GM23338 (cell line): ENCODE results near the gene ARHGEF11. TPM values are rescaled to one million over a fixed set of nuclear protein-coding genes. Genes with fewer than 3 reads are reported as not detected.
A peak's percentile ranks its signal among the peaks of the same experiment; 100 is the strongest.

Source experiments
- ATAC-seq: fragments of 200-7000 bp; cut with Tn5 transposase; 3 replicates; pipeline ENCODE4 v1.9.1; 2020
- DNase-seq: peaks from one replicate; pipeline ENCODE4 v3.0.0-alpha.2; 2015; ENCODE audit warnings: low spot score
- H2AFZ ChIP-seq: fragments of 200-600 bp; sonication (generic); 2 replicates; pipeline ENCODE4 v1.8.0; 2016; ENCODE audit warnings: antibody characterized with exemption, mild to moderate bottlenecking, moderate library complexity
- H3F3A ChIP-seq: fragments of 200-600 bp; sonication (generic); replicated peaks from 2 replicates; pipeline ENCODE4 v1.8.0; 2017; ENCODE audit warnings: antibody characterized with exemption, mixed run types, low read depth
- H3K27ac ChIP-seq: fragments of 200-600 bp; sonication (generic); 2 replicates; pipeline ENCODE4 v1.6.1; 2016; ENCODE audit warnings: low read depth
- H3K27me3 ChIP-seq: fragments of 200-600 bp; sonication (generic); 2 replicates; pipeline ENCODE4 v1.8.0; 2016; ENCODE audit warnings: mild to moderate bottlenecking, mixed run types, moderate library complexity; ENCODE audit not compliant: insufficient read depth
- H3K36me3 ChIP-seq: fragments of 200-600 bp; sonication (generic); 2 replicates; pipeline ENCODE4 v1.8.0; 2016; ENCODE audit warnings: mild to moderate bottlenecking; ENCODE audit not compliant: insufficient read depth
- H3K4me1 ChIP-seq: fragments of 200-600 bp; sonication (generic); 2 replicates; pipeline ENCODE4 v1.8.0; 2016; ENCODE audit warnings: mild to moderate bottlenecking, moderate library complexity; ENCODE audit not compliant: insufficient read depth
- H3K4me2 ChIP-seq: fragments of 200-600 bp; sonication (generic); 2 replicates; pipeline ENCODE4 v1.7.1; 2017; ENCODE audit warnings: mixed run types
- H3K4me3 ChIP-seq: fragments of 200-600 bp; sonication (generic); 2 replicates; pipeline ENCODE4 v1.6.1; 2016; ENCODE audit warnings: mixed run types
- H3K79me2 ChIP-seq: fragments of 200-600 bp; sonication (generic); replicated peaks from 2 replicates; pipeline ENCODE4 v1.8.0; 2017; ENCODE audit warnings: mild to moderate bottlenecking; ENCODE audit not compliant: insufficient read depth
- H3K9me2 ChIP-seq: fragments of 200-600 bp; sonication (generic); 2 replicates; pipeline ENCODE4 v1.8.0; 2017; ENCODE audit not compliant: insufficient read depth
- H4K20me1 ChIP-seq: fragments of 200-600 bp; sonication (generic); replicated peaks from 2 replicates; pipeline ENCODE4 v1.8.0; 2017; ENCODE audit warnings: mild to moderate bottlenecking; ENCODE audit not compliant: insufficient read depth
- H3K27ac Mint-ChIP-seq: 2 replicates; pipeline ENCODE4 v1.8.0; 2020; ENCODE audit warnings: inconsistent platforms, mild to moderate bottlenecking, moderate library complexity, mixed read lengths
- H3K27me3 Mint-ChIP-seq: 3 replicates; pipeline ENCODE4 v1.8.0; 2022; ENCODE audit warnings: low read depth, mild to moderate bottlenecking, moderate library complexity, mixed read lengths, inconsistent platforms; ENCODE audit not compliant: insufficient read depth, poor library complexity
- H3K36me3 Mint-ChIP-seq: 3 replicates; pipeline ENCODE4 v1.8.0; 2021; ENCODE audit warnings: low read depth, mild to moderate bottlenecking, inconsistent platforms, moderate library complexity, mixed read lengths
- H3K4me1 Mint-ChIP-seq: 3 replicates; pipeline ENCODE4 v1.8.0; 2020; ENCODE audit warnings: mild to moderate bottlenecking, inconsistent platforms, mixed read lengths
- H3K4me3 Mint-ChIP-seq: 3 replicates; pipeline ENCODE4 v1.8.0; 2021; ENCODE audit warnings: moderate library complexity, mild to moderate bottlenecking, inconsistent platforms, mixed read lengths
- H3K9me3 Mint-ChIP-seq: 3 replicates; pipeline ENCODE4 v1.8.0; 2020; ENCODE audit warnings: moderate library complexity, mild to moderate bottlenecking, inconsistent platforms, mixed read lengths
- EZH2 ChIP-seq: fragments of 200-600 bp; sonication (generic); IDR thresholded peaks from one replicate; pipeline ENCODE4 v1.8.0; 2017; ENCODE audit warnings: antibody characterized with exemption, mild to moderate bottlenecking, low read depth; ENCODE audit not compliant: unreplicated experiment
- EZH2phosphoT487 ChIP-seq: fragments of 200-600 bp; sonication (generic); IDR thresholded peaks from one replicate; pipeline ENCODE4 v1.8.1; 2018; ENCODE audit warnings: antibody characterized with exemption; ENCODE audit not compliant: unreplicated experiment
- NANOG ChIP-seq: IDR thresholded peaks from 2 replicates; pipeline ENCODE4 v1.6.1; 2016; ENCODE audit warnings: antibody characterized with exemption, borderline replicate concordance
- POLR2AphosphoS5 ChIP-seq: IDR thresholded peaks from 2 replicates; pipeline ENCODE4 v1.6.1; 2016; ENCODE audit warnings: antibody characterized with exemption, low read depth
- ZNF114 ChIP-seq: fragments of 250-450 bp; sonication (Bioruptor Pico); IDR thresholded peaks from 2 replicates; pipeline ENCODE4 v1.5.0; 2020; ENCODE audit warnings: mild to moderate bottlenecking, moderate library complexity
- polyA plus RNA-seq: library from polyadenylated mRNA; unstranded; fragments of >200 nt; fragmentation: Nextera tagmentation; extraction: Ambion mirVana; gene quantifications from 2 replicates; pipeline ENCODE4 v1.2.1, GENCODE V29; 2016
- total RNA-seq: library from RNA; depleted of rRNA; stranded (reverse); fragments of >200 nt; shearing (Covaris generic); gene quantifications from 2 replicates; pipeline ENCODE4 v1.2.3, GENCODE V29; 2014
- TF ChIP-seq, protein P1 (sequence below), 2 experiments: fragments of 200-600 bp in 1 of 2; sonication (generic) in 1 of 2; conservative IDR thresholded peaks; 2 replicates each; pipeline versions ENCODE4 v1.5.1 to v1.6.1; 2016 to 2017; ENCODE audit warnings: antibody characterized with exemption in 2 of 2, low read depth in 2 of 2, mild to moderate bottlenecking in 2 of 2, moderate library complexity in 1 of 2
- TF ChIP-seq, protein P2 (sequence below): IDR thresholded peaks from 2 replicates; pipeline ENCODE4 v1.6.1; 2016; ENCODE audit warnings: antibody characterized with exemption
- TF ChIP-seq, protein P3 (sequence below): IDR thresholded peaks from one replicate; pipeline ENCODE4 v1.6.1; 2018; ENCODE audit warnings: antibody characterized with exemption; ENCODE audit not compliant: unreplicated experiment

Gene ARHGEF11
- total and polyA plus RNA-seq, 2 experiments from 2014 or later = 12.3 to 33.7 TPM

DNA sequence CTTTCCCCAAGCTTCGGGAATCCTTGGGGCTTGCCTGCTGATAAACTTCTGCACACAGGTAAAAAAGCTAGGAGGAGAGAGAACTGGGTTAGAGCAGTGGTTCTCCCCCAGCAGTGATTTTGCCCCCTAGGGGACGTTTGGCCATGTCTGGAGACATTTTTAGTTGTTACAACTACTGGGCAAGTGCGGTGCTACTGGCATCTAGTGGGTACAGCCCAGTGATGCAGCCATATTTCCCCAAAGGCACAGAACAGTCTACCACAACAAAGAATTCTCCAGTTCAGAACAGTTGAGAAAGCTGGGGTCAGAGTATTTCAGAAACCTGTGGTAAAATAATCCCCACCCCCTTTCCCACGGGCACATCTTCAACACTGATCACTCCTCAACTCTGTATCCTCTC lies 83.8 kb downstream of the ARHGEF11 start:
- Mint-ChIP-seq H3K4me1 (no peaks in the 10 kb centered on the region), H3K27ac (no peak overlapping the region), H3K36me3 (peaks cover 59% of the 10 kb centered on the region), H3K9me3 (no peaks in the 10 kb centered on the region), H3K27me3 (peaks cover 6% of the 10 kb centered on the region), H3K4me3 (no peak overlapping the region)
- H3K4me3 ChIP-seq = no peak overlapping the region
- H3K36me3 ChIP-seq = peaks cover 6% of the 10 kb centered on the region
- ATAC-seq = peak; percentile 54
- no peak overlapping the region for H3K27ac ChIP-seq
- H4K20me1 ChIP-seq = no peaks in the 10 kb centered on the region; the same call in 1 of the 2 replicates
- no peaks in the 10 kb centered on the region for H3K4me1 ChIP-seq
- no peaks in the 10 kb centered on the region for H3K27me3 ChIP-seq
- no peaks in the 10 kb centered on the region for H3K9me2 ChIP-seq
- TF ChIP-seq POLR2AphosphoS5 = no peak
- TF ChIP-seq, protein P1, sequence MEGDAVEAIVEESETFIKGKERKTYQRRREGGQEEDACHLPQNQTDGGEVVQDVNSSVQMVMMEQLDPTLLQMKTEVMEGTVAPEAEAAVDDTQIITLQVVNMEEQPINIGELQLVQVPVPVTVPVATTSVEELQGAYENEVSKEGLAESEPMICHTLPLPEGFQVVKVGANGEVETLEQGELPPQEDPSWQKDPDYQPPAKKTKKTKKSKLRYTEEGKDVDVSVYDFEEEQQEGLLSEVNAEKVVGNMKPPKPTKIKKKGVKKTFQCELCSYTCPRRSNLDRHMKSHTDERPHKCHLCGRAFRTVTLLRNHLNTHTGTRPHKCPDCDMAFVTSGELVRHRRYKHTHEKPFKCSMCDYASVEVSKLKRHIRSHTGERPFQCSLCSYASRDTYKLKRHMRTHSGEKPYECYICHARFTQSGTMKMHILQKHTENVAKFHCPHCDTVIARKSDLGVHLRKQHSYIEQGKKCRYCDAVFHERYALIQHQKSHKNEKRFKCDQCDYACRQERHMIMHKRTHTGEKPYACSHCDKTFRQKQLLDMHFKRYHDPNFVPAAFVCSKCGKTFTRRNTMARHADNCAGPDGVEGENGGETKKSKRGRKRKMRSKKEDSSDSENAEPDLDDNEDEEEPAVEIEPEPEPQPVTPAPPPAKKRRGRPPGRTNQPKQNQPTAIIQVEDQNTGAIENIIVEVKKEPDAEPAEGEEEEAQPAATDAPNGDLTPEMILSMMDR (conservative IDR thresholded peaks at IDR 0.05; ENCODE audit: low read depth in 2 of 2) = peak; percentile 32 to 50
- H3K79me2 ChIP-seq = no peaks in the 10 kb centered on the region
- no peaks in the 10 kb centered on the region for H3F3A ChIP-seq
- DNase-seq = peak; percentile 39
- H3K4me2 ChIP-seq = no peak overlapping the region
- no peak overlapping the region for H2AFZ ChIP-seq

DNA sequence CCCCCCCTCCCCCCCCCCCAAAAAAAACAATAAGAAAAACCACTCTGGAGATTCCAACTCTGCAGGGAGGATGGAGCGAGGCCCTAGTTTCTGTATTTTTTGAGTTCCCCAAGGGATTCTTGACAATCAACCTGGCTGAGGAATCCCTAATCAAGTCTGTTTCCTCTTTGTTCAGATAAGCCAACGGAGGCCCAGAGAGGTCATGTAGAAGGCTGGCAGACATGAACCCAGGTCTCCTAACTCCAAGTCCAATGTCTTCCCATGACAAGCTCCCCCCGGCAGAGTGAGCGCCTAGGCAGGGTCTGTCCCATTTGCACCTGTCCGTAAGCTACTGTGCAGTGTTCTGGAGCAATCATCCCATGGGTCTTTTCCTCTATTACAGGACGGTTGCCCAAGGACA lies 85.6 kb downstream of the ARHGEF11 start:
- Histone ChIP-seq H3K27ac (no peak overlapping the region), H3K4me1 (no peaks in the 10 kb centered on the region), H3K4me3 (no peak overlapping the region), H3K36me3 (no peaks in the 10 kb centered on the region; the same call in none of the 2 replicates), H3F3A (no peaks in the 10 kb centered on the region), H3K27me3 (no peaks in the 10 kb centered on the region), H3K9me2 (no peaks in the 10 kb centered on the region), H3K79me2 (no peaks in the 10 kb centered on the region), H3K4me2 (no peak overlapping the region), H4K20me1 (no peaks in the 10 kb centered on the region; the same call in 1 of the 2 replicates), H2AFZ (no peak overlapping the region)
- DNase-seq (no peak), ATAC-seq (no peak)
- TF ChIP-seq ZNF114 (CRISPR knock-in tag) (no peak), EZH2phosphoT487 (no peak), POLR2AphosphoS5 (no peak), NANOG (no peak), EZH2 (no peak)
- TF ChIP-seq, protein P2, sequence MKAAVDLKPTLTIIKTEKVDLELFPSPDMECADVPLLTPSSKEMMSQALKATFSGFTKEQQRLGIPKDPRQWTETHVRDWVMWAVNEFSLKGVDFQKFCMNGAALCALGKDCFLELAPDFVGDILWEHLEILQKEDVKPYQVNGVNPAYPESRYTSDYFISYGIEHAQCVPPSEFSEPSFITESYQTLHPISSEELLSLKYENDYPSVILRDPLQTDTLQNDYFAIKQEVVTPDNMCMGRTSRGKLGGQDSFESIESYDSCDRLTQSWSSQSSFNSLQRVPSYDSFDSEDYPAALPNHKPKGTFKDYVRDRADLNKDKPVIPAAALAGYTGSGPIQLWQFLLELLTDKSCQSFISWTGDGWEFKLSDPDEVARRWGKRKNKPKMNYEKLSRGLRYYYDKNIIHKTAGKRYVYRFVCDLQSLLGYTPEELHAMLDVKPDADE = no peak
- TF ChIP-seq, protein P3, sequence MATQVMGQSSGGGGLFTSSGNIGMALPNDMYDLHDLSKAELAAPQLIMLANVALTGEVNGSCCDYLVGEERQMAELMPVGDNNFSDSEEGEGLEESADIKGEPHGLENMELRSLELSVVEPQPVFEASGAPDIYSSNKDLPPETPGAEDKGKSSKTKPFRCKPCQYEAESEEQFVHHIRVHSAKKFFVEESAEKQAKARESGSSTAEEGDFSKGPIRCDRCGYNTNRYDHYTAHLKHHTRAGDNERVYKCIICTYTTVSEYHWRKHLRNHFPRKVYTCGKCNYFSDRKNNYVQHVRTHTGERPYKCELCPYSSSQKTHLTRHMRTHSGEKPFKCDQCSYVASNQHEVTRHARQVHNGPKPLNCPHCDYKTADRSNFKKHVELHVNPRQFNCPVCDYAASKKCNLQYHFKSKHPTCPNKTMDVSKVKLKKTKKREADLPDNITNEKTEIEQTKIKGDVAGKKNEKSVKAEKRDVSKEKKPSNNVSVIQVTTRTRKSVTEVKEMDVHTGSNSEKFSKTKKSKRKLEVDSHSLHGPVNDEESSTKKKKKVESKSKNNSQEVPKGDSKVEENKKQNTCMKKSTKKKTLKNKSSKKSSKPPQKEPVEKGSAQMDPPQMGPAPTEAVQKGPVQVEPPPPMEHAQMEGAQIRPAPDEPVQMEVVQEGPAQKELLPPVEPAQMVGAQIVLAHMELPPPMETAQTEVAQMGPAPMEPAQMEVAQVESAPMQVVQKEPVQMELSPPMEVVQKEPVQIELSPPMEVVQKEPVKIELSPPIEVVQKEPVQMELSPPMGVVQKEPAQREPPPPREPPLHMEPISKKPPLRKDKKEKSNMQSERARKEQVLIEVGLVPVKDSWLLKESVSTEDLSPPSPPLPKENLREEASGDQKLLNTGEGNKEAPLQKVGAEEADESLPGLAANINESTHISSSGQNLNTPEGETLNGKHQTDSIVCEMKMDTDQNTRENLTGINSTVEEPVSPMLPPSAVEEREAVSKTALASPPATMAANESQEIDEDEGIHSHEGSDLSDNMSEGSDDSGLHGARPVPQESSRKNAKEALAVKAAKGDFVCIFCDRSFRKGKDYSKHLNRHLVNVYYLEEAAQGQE = no peak
- Mint-ChIP-seq H3K27me3 (peaks cover 10% of the 10 kb centered on the region), H3K27ac (no peak overlapping the region), H3K9me3 (no peaks in the 10 kb centered on the region), H3K4me3 (no peak overlapping the region), H3K4me1 (no peaks in the 10 kb centered on the region), H3K36me3 (peaks cover 70% of the 10 kb centered on the region)
